ENCODE data around the gene ZNF438.
"Not testable (repeated sequence)": the region's sequence is repeated elsewhere in the genome, so short reads cannot be mapped to it uniquely, and the experiment has no call there.

The ZNF438 gene

GRCh38 chr10:31064348-31064747 lies 32.7 kb upstream of the ZNF438 start:
- no peak for TF ChIP-seq CTCF (IDR thresholded peaks at IDR 0.05; ENCODE audit: extremely low read depth, insufficient read depth, missing control alignments)
- DNase-seq (ENCODE audit: low spot score): no peak

GRCh38 chr10:31063841-31064240 lies 32.2 kb upstream of the ZNF438 start:
- no peak for TF ChIP-seq CTCF (IDR thresholded peaks at IDR 0.05; ENCODE audit: extremely low read depth, insufficient read depth, missing control alignments)
- in situ Hi-C loops (cut with MboI; ENCODE audit: low pct_unique_long_range_greater_than_20kb, low sequenced_read_pairs, unreplicated experiment): no loop called here
- DNase-seq (ENCODE audit: low spot score): no peak

More at GRCh38 chr10:31064348-31064747, 32.7 kb upstream of the ZNF438 start:
- in situ Hi-C loops (cut with MboI; ENCODE audit: low pct_unique_long_range_greater_than_20kb, low sequenced_read_pairs, unreplicated experiment): no loop called here

GRCh38 chr10:31062856-31063255 lies 31.2 kb upstream of the ZNF438 start:
- no peak for TF ChIP-seq CTCF (IDR thresholded peaks at IDR 0.05; ENCODE audit: extremely low read depth, insufficient read depth, missing control alignments)
- no peak for DNase-seq (ENCODE audit: low spot score)
- in situ Hi-C loops (cut with MboI; ENCODE audit: low pct_unique_long_range_greater_than_20kb, low sequenced_read_pairs, unreplicated experiment): no loop called here

- in situ Hi-C loops (cut with MboI; ENCODE audit: low pct_unique_long_range_greater_than_20kb, low sequenced_read_pairs, unreplicated experiment): no loop called here
- no peak for TF ChIP-seq CTCF (IDR thresholded peaks at IDR 0.05; ENCODE audit: extremely low read depth, insufficient read depth, missing control alignments)
- no peak for DNase-seq (ENCODE audit: low spot score)
Observed at GRCh38 chr10:31061941-31062340, 30.3 kb upstream of the ZNF438 start.

GRCh38 chr10:31058795-31059703 lies 27.4 kb upstream of the ZNF438 start:
- DNase-seq (ENCODE audit: low spot score): no peak
- in situ Hi-C loops (cut with MboI; ENCODE audit: low pct_unique_long_range_greater_than_20kb, low sequenced_read_pairs, unreplicated experiment): no loop called here
- no peak for TF ChIP-seq CTCF (IDR thresholded peaks at IDR 0.05; ENCODE audit: extremely low read depth, insufficient read depth, missing control alignments)

GRCh38 chr10:31056678-31057077 lies 25.0 kb upstream of the ZNF438 start:
- DNase-seq (ENCODE audit: low spot score); in situ Hi-C loops (cut with MboI; ENCODE audit: low pct_unique_long_range_greater_than_20kb, low sequenced_read_pairs, unreplicated experiment): not testable (repeated sequence)

GRCh38 chr10:31055573-31056251 lies 24.0 kb upstream of the ZNF438 start:
- in situ Hi-C loops (cut with MboI; ENCODE audit: low pct_unique_long_range_greater_than_20kb, low sequenced_read_pairs, unreplicated experiment): no loop called here
- TF ChIP-seq CTCF (IDR thresholded peaks at IDR 0.05; ENCODE audit: extremely low read depth, insufficient read depth, missing control alignments): no peak
- no peak for DNase-seq (ENCODE audit: low spot score)
